Measurements from ENCODE around the gene PLEKHF1.
A peak's percentile ranks its signal among the peaks of the same experiment; 100 is the strongest.
"Not testable (repeated sequence)": the region's sequence is repeated elsewhere in the genome, so short reads cannot be mapped to it uniquely, and the experiment has no call there.

Gene PLEKHF1

GRCh38 chr19:29668746-29669609 lies 3.7 kb downstream of the PLEKHF1 start:
- Histone ChIP-seq H3K36me3 (replicated peaks) (peaks cover 1% of the 10 kb centered on the region), H3K27me3 (replicated peaks) (no peaks in the 10 kb centered on the region), H3K4me3 (ENCODE audit: low read depth, low read length) (no peak overlapping the region), H3K27ac (no peak overlapping the region)
- DNase-seq = no peak
- in situ Hi-C loops (cut with HindIII; ENCODE audit: low pct_ligation_motif_present, low sequenced_read_pairs) = no loop called here
- peak; percentile 62 for TF ChIP-seq CTCF (IDR thresholded peaks at IDR 0.05; ENCODE audit: low read depth, low read length, missing control alignments)

- in situ Hi-C loops (cut with HindIII; ENCODE audit: low pct_ligation_motif_present, low sequenced_read_pairs) = no loop called here
- H3K4me3 ChIP-seq (ENCODE audit: low read depth, low read length) = no peak overlapping the region
- peaks cover 14% of the 10 kb centered on the region for H3K36me3 ChIP-seq (replicated peaks)
- H3K27ac ChIP-seq = no peak overlapping the region
- TF ChIP-seq CTCF (IDR thresholded peaks at IDR 0.05; ENCODE audit: low read depth, low read length, missing control alignments) = no peak
- no peaks in the 10 kb centered on the region for H3K27me3 ChIP-seq (replicated peaks)
- DNase-seq = no peak
Measured at GRCh38 chr19:29670255-29670654, 5.0 kb downstream of the PLEKHF1 start.

- H3K27ac ChIP-seq; H3K27me3 ChIP-seq (replicated peaks); H3K4me3 ChIP-seq (ENCODE audit: low read depth, low read length); in situ Hi-C loops (cut with HindIII; ENCODE audit: low pct_ligation_motif_present, low sequenced_read_pairs); DNase-seq: not testable (repeated sequence)
- peaks cover 19% of the 10 kb centered on the region for H3K36me3 ChIP-seq (replicated peaks)
Measured at GRCh38 chr19:29671026-29671392, 5.7 kb downstream of the PLEKHF1 start.

- TF ChIP-seq CTCF (IDR thresholded peaks at IDR 0.05; ENCODE audit: low read depth, low read length, missing control alignments) = peak; percentile 53
- Histone ChIP-seq H3K36me3 (replicated peaks) (peaks cover 19% of the 10 kb centered on the region), H3K27me3 (replicated peaks) (no peaks in the 10 kb centered on the region), H3K4me3 (ENCODE audit: low read depth, low read length) (no peak overlapping the region), H3K27ac (no peak overlapping the region)
- in situ Hi-C loops (cut with HindIII; ENCODE audit: low pct_ligation_motif_present, low sequenced_read_pairs) = no loop called here
- peak; percentile 24 for DNase-seq
Measured at GRCh38 chr19:29671393-29672160, 6.3 kb downstream of the PLEKHF1 start.

- no peak for TF ChIP-seq CTCF (IDR thresholded peaks at IDR 0.05; ENCODE audit: low read depth, low read length, missing control alignments)
- in situ Hi-C loops (cut with HindIII; ENCODE audit: low pct_ligation_motif_present, low sequenced_read_pairs) = no loop called here
Measured at GRCh38 chr19:29672319-29672932, 7.2 kb downstream of the PLEKHF1 start.

GRCh38 chr19:29672933-29673336 lies 7.7 kb downstream of the PLEKHF1 start:
- in situ Hi-C loops (cut with HindIII; ENCODE audit: low pct_ligation_motif_present, low sequenced_read_pairs) = no loop called here
- no peaks in the 10 kb centered on the region for H3K27me3 ChIP-seq (replicated peaks)
- peaks cover 19% of the 10 kb centered on the region for H3K36me3 ChIP-seq (replicated peaks)
- DNase-seq = no peak
- no peak overlapping the region for H3K27ac ChIP-seq
- no peak for TF ChIP-seq CTCF (IDR thresholded peaks at IDR 0.05; ENCODE audit: low read depth, low read length, missing control alignments)
- no peak overlapping the region for H3K4me3 ChIP-seq (ENCODE audit: low read depth, low read length)

More at GRCh38 chr19:29672319-29672932, 7.2 kb downstream of the PLEKHF1 start:
- no peak for DNase-seq
- H3K27me3 ChIP-seq (replicated peaks) = no peaks in the 10 kb centered on the region
- no peak overlapping the region for H3K27ac ChIP-seq
- H3K36me3 ChIP-seq (replicated peaks) = peaks cover 19% of the 10 kb centered on the region
- no peak overlapping the region for H3K4me3 ChIP-seq (ENCODE audit: low read depth, low read length)

All from brain microvascular endothelial cell (primary cell).